ENCODE data around the gene SLC2A6. TPM values are rescaled to one million over a fixed set of nuclear protein-coding genes. Genes with fewer than 3 reads are reported as not detected.

SLC2A6 gene
- total RNA-seq, 1 donor from 2014 or later = 24.3 TPM

DNA sequence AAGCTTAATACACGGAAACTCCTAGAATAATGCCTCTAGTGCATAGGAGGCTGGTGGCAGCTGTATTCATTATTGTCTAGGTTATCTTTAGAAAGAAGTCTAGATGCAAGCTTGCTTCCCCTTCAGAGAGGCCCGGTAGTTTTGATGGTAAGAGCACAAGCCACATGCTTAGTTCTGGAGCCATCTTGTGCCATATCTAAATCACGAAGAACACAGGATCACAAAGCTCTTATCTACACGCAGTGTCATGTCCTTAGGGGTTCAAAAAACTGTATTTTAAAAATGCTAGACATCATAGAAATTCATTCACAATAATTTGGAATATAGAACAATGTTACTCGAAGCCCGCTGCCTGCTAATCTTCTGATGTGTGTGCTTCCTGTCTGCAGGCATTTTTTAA is 12.9 kb downstream of the SLC2A6 start:
- Histone ChIP-seq H3K27ac (ENCODE audit: low read depth, low read length) (no peak overlapping the region), H4K20me1 (ENCODE audit: insufficient read depth, low read length) (peaks cover 31% of the 10 kb centered on the region), H3K36me3 (ENCODE audit: insufficient read depth, low read length) (no peaks in the 10 kb centered on the region), H3K9me3 (ENCODE audit: insufficient read depth, low read depth, low read length) (no peaks in the 10 kb centered on the region), H3K4me3 (ENCODE audit: insufficient read depth, low read depth, low read length) (no peak overlapping the region), H3K9ac (ENCODE audit: low read length) (no peak overlapping the region), H2AFZ (ENCODE audit: low read depth, low read length) (no peak overlapping the region), H3K79me2 (ENCODE audit: insufficient read depth, low read length) (no peaks in the 10 kb centered on the region), H3K27me3 (ENCODE audit: insufficient read depth, low read length) (no peaks in the 10 kb centered on the region), H3K4me1 (ENCODE audit: insufficient read depth, low read length) (no peaks in the 10 kb centered on the region), H3K4me2 (ENCODE audit: low read length) (no peak overlapping the region)
- DNase-seq (ENCODE audit: low read depth) = no peak
- TF ChIP-seq, protein P1, sequence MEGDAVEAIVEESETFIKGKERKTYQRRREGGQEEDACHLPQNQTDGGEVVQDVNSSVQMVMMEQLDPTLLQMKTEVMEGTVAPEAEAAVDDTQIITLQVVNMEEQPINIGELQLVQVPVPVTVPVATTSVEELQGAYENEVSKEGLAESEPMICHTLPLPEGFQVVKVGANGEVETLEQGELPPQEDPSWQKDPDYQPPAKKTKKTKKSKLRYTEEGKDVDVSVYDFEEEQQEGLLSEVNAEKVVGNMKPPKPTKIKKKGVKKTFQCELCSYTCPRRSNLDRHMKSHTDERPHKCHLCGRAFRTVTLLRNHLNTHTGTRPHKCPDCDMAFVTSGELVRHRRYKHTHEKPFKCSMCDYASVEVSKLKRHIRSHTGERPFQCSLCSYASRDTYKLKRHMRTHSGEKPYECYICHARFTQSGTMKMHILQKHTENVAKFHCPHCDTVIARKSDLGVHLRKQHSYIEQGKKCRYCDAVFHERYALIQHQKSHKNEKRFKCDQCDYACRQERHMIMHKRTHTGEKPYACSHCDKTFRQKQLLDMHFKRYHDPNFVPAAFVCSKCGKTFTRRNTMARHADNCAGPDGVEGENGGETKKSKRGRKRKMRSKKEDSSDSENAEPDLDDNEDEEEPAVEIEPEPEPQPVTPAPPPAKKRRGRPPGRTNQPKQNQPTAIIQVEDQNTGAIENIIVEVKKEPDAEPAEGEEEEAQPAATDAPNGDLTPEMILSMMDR (IDR thresholded peaks at IDR 0.05; ENCODE audit: insufficient read depth, low read depth, low read length) = no peak
- TF ChIP-seq EZH2 (IDR thresholded peaks at IDR 0.05; ENCODE audit: insufficient read depth, low read length) = no peak
- Mint-ChIP-seq H3K36me3 (ENCODE audit: low read depth, unreplicated experiment) (peaks cover 4% of the 10 kb centered on the region), H3K4me3 (ENCODE audit: unreplicated experiment) (no peak overlapping the region), H3K27ac (ENCODE audit: unreplicated experiment) (no peak overlapping the region), H3K27me3 (ENCODE audit: low read depth, unreplicated experiment) (no peaks in the 10 kb centered on the region), H3K4me1 (ENCODE audit: low read depth, unreplicated experiment) (no peaks in the 10 kb centered on the region), H3K9me3 (ENCODE audit: unreplicated experiment) (no peaks in the 10 kb centered on the region)
- no peak for FAIRE-seq

DNA sequence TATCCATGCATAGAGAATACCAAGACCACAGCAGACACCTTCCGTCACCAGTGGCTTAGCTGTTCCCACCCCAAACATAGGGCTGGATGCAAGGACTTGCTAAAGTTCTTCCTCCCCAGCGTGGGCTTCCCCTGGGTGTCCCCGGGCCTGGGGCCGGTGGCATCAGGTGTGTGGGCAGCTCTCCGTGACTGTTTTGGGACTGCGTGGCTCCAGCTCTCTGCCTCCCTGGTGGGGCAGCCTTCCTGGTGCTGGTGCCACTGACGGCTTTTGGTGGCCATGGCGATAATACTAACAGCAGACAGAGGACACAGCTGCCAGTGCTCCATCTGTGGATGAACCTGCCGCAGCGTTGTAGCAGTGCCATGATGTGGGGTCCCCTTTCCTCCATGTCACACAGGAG is 14.3 kb downstream of the SLC2A6 start:
- H3K9ac ChIP-seq (ENCODE audit: low read length) = no peak overlapping the region
- FAIRE-seq (no peak), DNase-seq (ENCODE audit: low read depth) (no peak)
- no peak overlapping the region for H3K4me2 ChIP-seq (ENCODE audit: low read length)
- H4K20me1 ChIP-seq (ENCODE audit: insufficient read depth, low read length) = peaks cover 36% of the 10 kb centered on the region
- no peak overlapping the region for H3K27ac ChIP-seq (ENCODE audit: low read depth, low read length)
- Mint-ChIP-seq H3K9me3 (ENCODE audit: unreplicated experiment) (no peaks in the 10 kb centered on the region), H3K36me3 (ENCODE audit: low read depth, unreplicated experiment) (peaks cover 4% of the 10 kb centered on the region), H3K4me1 (ENCODE audit: low read depth, unreplicated experiment) (no peaks in the 10 kb centered on the region), H3K27ac (ENCODE audit: unreplicated experiment) (no peak overlapping the region), H3K4me3 (ENCODE audit: unreplicated experiment) (peak overlapping the region; percentile 45), H3K27me3 (ENCODE audit: low read depth, unreplicated experiment) (no peaks in the 10 kb centered on the region)
- no peak overlapping the region for H3K4me3 ChIP-seq (ENCODE audit: insufficient read depth, low read depth, low read length)
- no peaks in the 10 kb centered on the region for H3K79me2 ChIP-seq (ENCODE audit: insufficient read depth, low read length)
- H2AFZ ChIP-seq (ENCODE audit: low read depth, low read length) = no peak overlapping the region
- no peaks in the 10 kb centered on the region for H3K27me3 ChIP-seq (ENCODE audit: insufficient read depth, low read length)
- no peaks in the 10 kb centered on the region for H3K9me3 ChIP-seq (ENCODE audit: insufficient read depth, low read depth, low read length)
- no peaks in the 10 kb centered on the region for H3K4me1 ChIP-seq (ENCODE audit: insufficient read depth, low read length)
- no peaks in the 10 kb centered on the region for H3K36me3 ChIP-seq (ENCODE audit: insufficient read depth, low read length)
- TF ChIP-seq EZH2 (IDR thresholded peaks at IDR 0.05; ENCODE audit: insufficient read depth, low read length) = no peak
- TF ChIP-seq, protein P1 (IDR thresholded peaks at IDR 0.05; ENCODE audit: insufficient read depth, low read depth, low read length) = no peak

DNA sequence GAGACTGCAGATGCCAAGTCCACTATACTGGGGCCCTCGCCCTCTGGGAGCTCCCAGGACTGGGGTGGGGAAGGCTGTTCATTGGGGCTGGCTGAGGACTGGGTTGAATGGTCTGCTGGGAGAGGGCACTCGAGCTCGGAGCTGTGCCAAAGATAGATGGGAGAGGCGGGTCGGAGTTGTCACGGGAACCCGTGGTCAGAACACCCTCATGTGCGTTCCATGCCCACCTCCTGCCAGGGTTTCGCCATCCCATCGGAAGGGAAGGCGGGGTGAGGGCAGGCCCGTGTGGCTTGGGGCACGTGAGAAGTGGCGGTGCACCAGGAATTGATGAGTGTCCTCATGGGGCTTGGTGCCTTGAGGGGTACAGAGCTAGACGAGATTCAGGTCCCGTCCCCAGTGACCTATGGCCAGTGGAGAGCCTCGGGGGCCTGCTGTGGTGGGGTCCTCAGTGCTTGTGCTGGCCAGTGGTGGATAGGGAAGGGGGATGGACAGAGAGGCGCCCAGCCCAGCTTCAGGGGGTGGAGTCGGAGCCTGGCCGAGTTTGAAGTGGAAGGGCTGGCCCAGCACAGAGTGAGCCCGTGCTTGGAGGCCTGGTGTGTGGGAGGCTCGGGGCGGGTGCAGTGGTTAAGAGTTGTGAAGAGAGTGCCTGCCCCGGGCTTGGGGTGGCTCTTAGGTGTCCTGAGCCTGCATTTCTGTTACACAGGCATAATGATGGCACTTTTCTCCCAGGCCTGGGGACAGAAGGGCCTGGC is 14.9 kb downstream of the SLC2A6 start:
- H3K36me3 Mint-ChIP-seq (ENCODE audit: low read depth, unreplicated experiment) = peaks cover 4% of the 10 kb centered on the region
- no peaks in the 10 kb centered on the region for H3K27me3 ChIP-seq (ENCODE audit: insufficient read depth, low read length)
- H3K27me3 Mint-ChIP-seq (ENCODE audit: low read depth, unreplicated experiment) = no peaks in the 10 kb centered on the region
- H3K27ac Mint-ChIP-seq (ENCODE audit: unreplicated experiment) = no peak overlapping the region
- H3K9me3 Mint-ChIP-seq (ENCODE audit: unreplicated experiment) = no peaks in the 10 kb centered on the region
- no peak overlapping the region for H3K4me2 ChIP-seq (ENCODE audit: low read length)
- H3K9ac ChIP-seq (ENCODE audit: low read length) = no peak overlapping the region
- H3K4me1 ChIP-seq (ENCODE audit: insufficient read depth, low read length) = peaks cover 4% of the 10 kb centered on the region
- no peaks in the 10 kb centered on the region for H3K79me2 ChIP-seq (ENCODE audit: insufficient read depth, low read length)
- no peaks in the 10 kb centered on the region for H3K4me1 Mint-ChIP-seq (ENCODE audit: low read depth, unreplicated experiment)
- TF ChIP-seq EZH2 (IDR thresholded peaks at IDR 0.05; ENCODE audit: insufficient read depth, low read length) = no peak
- TF ChIP-seq, protein P1 (IDR thresholded peaks at IDR 0.05; ENCODE audit: insufficient read depth, low read depth, low read length) = no peak
- H3K4me3 ChIP-seq (ENCODE audit: insufficient read depth, low read depth, low read length) = no peak overlapping the region
- no peak overlapping the region for H3K27ac ChIP-seq (ENCODE audit: low read depth, low read length)
- no peak overlapping the region for H3K4me3 Mint-ChIP-seq (ENCODE audit: unreplicated experiment)
- no peaks in the 10 kb centered on the region for H3K9me3 ChIP-seq (ENCODE audit: insufficient read depth, low read depth, low read length)
- H4K20me1 ChIP-seq (ENCODE audit: insufficient read depth, low read length) = peaks cover 36% of the 10 kb centered on the region
- DNase-seq (ENCODE audit: low read depth) (no peak), FAIRE-seq (no peak)
- H2AFZ ChIP-seq (ENCODE audit: low read depth, low read length) = no peak overlapping the region
- H3K36me3 ChIP-seq (ENCODE audit: insufficient read depth, low read length) = no peaks in the 10 kb centered on the region

Data from astrocyte (in vitro differentiated cells and primary cell).